GM12878 (cell line): Measurements from ENCODE around the gene CLEC4G. TPM values are rescaled to one million over a fixed set of nuclear protein-coding genes. Genes with fewer than 3 reads are reported as not detected.

ENCODE experiments used
- ATAC-seq: fragments of 200-7000 bp; cut with Tn5 transposase; 3 replicates; pipeline ENCODE4 v1.9.1; 2020; ENCODE audit warnings: mild to moderate bottlenecking, moderate library complexity
- BruUV-seq: library from RNA; stranded (reverse); fragments of 400-500 nt; replicated peaks from 2 replicates; lab custom pipeline; 2021; lab: Mats Ljungman, UMichigan
- CTCF ChIA-PET: fragments of 300-600 bp; sonication (Branson Sonifier 250); formaldehyde crosslinking; extraction: SDS; loops from one replicate; lab custom pipeline; 2021; ENCODE audit warnings: inconsistent platforms; lab: Yijun Ruan, JAX
- POLR2A ChIA-PET: fragments of 350-600 bp; formaldehyde crosslinking; extraction: SDS; loops from one replicate; lab custom pipeline; 2021; ENCODE audit warnings: inconsistent platforms; lab: Charles Lee
- RAD21 ChIA-PET: fragments of 300-600 bp; sonication (Branson Sonifier 250); formaldehyde crosslinking; loops from one replicate; lab custom pipeline; 2023; ENCODE audit warnings: antibody characterized with exemption; ENCODE audit not compliant: unreplicated experiment; lab: Charles Lee
- SMC1A ChIA-PET: fragments of 300-600 bp; sonication (Branson Sonifier 250); formaldehyde crosslinking; loops from one replicate; lab custom pipeline; 2023; ENCODE audit not compliant: unreplicated experiment, uncharacterized antibody; lab: Charles Lee
- DNase-seq: peaks from one replicate; pipeline ENCODE4 v3.0.0-alpha.2; 2011; ENCODE audit warnings: low read depth, low spot score
- FAIRE-seq: peaks from 3 replicates; lab custom pipeline; 2011; peaks lifted over from hg19 to GRCh38; lab: Jason Lieb, UNC
- H2AFZ ChIP-seq: 2 replicates; pipeline ENCODE4 v1.6.0; 2011; ENCODE audit warnings: low read depth, low read length, control low read depth; ENCODE audit not compliant: control insufficient read depth
- H3K27ac ChIP-seq: 2 replicates; pipeline ENCODE4 v1.5.1; 2011; ENCODE audit warnings: control low read depth; ENCODE audit not compliant: control insufficient read depth, insufficient read depth
- H3K27me3 ChIP-seq, 2 experiments: replicated peaks in 1 of 2; 2 replicates each; pipeline versions ENCODE4 v1.6.0 to v1.6.1; 2011; ENCODE audit warnings: low read length in 1 of 2; ENCODE audit not compliant: control insufficient read depth in 2 of 2, insufficient read depth in 2 of 2
- H3K36me3 ChIP-seq, 2 experiments: 2 replicates each; pipeline ENCODE4 v1.5.1; 2011; ENCODE audit warnings: low read length in 1 of 2; ENCODE audit not compliant: control insufficient read depth in 2 of 2, insufficient read depth in 2 of 2
- H3K4me1 ChIP-seq: 2 replicates; pipeline ENCODE4 v1.6.1; 2011; ENCODE audit warnings: mild to moderate bottlenecking, low read length, moderate library complexity, mixed read lengths; ENCODE audit not compliant: control insufficient read depth, insufficient read depth
- H3K4me2 ChIP-seq: 2 replicates; pipeline ENCODE4 v1.6.0; 2011; ENCODE audit warnings: control low read depth; ENCODE audit not compliant: control insufficient read depth, insufficient read depth
- H3K4me3 ChIP-seq: fragments of 200-600 bp; sonication (generic); 2 replicates; pipeline ENCODE4 v1.5.1; 2016
- H3K79me2 ChIP-seq: 2 replicates; pipeline ENCODE4 v1.6.0; 2011; ENCODE audit warnings: low read length; ENCODE audit not compliant: control insufficient read depth, insufficient read depth
- H3K9ac ChIP-seq: 2 replicates; pipeline ENCODE4 v1.8.0; 2011; ENCODE audit warnings: low read length, control low read depth, mixed read lengths; ENCODE audit not compliant: control insufficient read depth, insufficient read depth
- H3K9me3 ChIP-seq: replicated peaks from 3 replicates; pipeline ENCODE4 v1.5.1; 2011; ENCODE audit warnings: mild to moderate bottlenecking, low read length; ENCODE audit not compliant: control insufficient read depth, insufficient read depth
- H4K20me1 ChIP-seq: 2 replicates; pipeline ENCODE4 v1.6.0; 2011; ENCODE audit not compliant: control insufficient read depth, insufficient read depth
- ATF7 ChIP-seq: fragments of 450-650 bp; IDR thresholded peaks from 2 replicates; pipeline ENCODE4 v1.6.1; 2016; ENCODE audit warnings: low read depth, mild to moderate bottlenecking
- BCL3 ChIP-seq: IDR thresholded peaks from 2 replicates; pipeline ENCODE4 v1.6.1; 2011; ENCODE audit warnings: borderline replicate concordance, low read depth, mild to moderate bottlenecking, moderate library complexity, low read length; ENCODE audit not compliant: insufficient read depth, poor library complexity, severe bottlenecking
- CEBPZ ChIP-seq: fragments of 150-350 bp; IDR thresholded peaks from 2 replicates; pipeline ENCODE4 v1.6.1; 2016; ENCODE audit warnings: low read depth, low read length
- HDAC2 ChIP-seq: fragments of 200-600 bp; sonication (generic); IDR thresholded peaks from 2 replicates; pipeline ENCODE4 v1.6.1; 2017
- HDGF ChIP-seq: fragments of 450-650 bp; IDR thresholded peaks from 2 replicates; pipeline ENCODE4 v1.6.1; 2016; ENCODE audit warnings: antibody characterized with exemption
- NBN ChIP-seq: fragments of 450-650 bp; IDR thresholded peaks from 2 replicates; pipeline ENCODE4 v1.6.1; 2016
- PAX5 ChIP-seq: IDR thresholded peaks from 2 replicates; pipeline ENCODE4 v1.6.1; 2011; ENCODE audit warnings: low read depth, low read length, borderline replicate concordance
- POLR2A ChIP-seq: IDR thresholded peaks from 2 replicates; pipeline ENCODE4 v1.6.1; 2011; ENCODE audit warnings: low read depth, mild to moderate bottlenecking, low read length
- POLR2AphosphoS5 ChIP-seq: IDR thresholded peaks from 2 replicates; pipeline ENCODE4 v1.6.1; 2011; ENCODE audit warnings: mild to moderate bottlenecking, low read length, inconsistent platforms
- SREBF2 ChIP-seq: IDR thresholded peaks from 2 replicates; pipeline ENCODE4 v1.6.1; 2012; ENCODE audit warnings: mild to moderate bottlenecking, low read length
- SUZ12 ChIP-seq: fragments of 200-600 bp; sonication (generic); IDR thresholded peaks from one replicate; pipeline ENCODE4 v1.6.1; 2018; ENCODE audit warnings: antibody characterized with exemption, mild to moderate bottlenecking; ENCODE audit not compliant: unreplicated experiment
- YY1 ChIP-seq: IDR thresholded peaks from 2 replicates; pipeline ENCODE4 v1.6.1; 2011; ENCODE audit warnings: low read depth, mild to moderate bottlenecking, low read length
- WGBS: methylation state at CpG from one replicate; pipeline ENCODE4 v1.1.6; 2016; ENCODE audit warnings: low lambda C conversion rate; ENCODE audit not compliant: insufficient replicate concordance, insufficient coverage; ENCODE audit errors: missing lambda C conversion rate; 5-methylcytosine and 5-hydroxymethylcytosine counted together
- in situ Hi-C: fragments of 300-500 bp; cut with MboI; formaldehyde crosslinking; loops from 9 replicates; pipeline ENCODE4 v1.14.3; 2018; ENCODE audit warnings: mixed read lengths
- intact Hi-C: fragments of 100-400 bp; cut with micrococcal nuclease; formaldehyde crosslinking; loops from one replicate; pipeline ENCODE4 v1.14.2; 2022; ENCODE audit not compliant: unreplicated experiment
- polyA plus RNA-seq, 11 experiments: library from polyadenylated mRNA; depleted of rRNA in 4 of 11; unstranded in 6 of 11; stranded (reverse) in 5 of 11; fragments of >200 nt; fragmentation: Nextera tagmentation in 4 of 11; fragmentation: Illumina TruSeq in 1 of 11; extraction: Ambion mirVana in 4 of 11; extraction: Trizol in 1 of 11; gene quantifications; 1 replicate in 1 of 11; 2 replicates in 10 of 11; pipeline versions ENCODE4 v1.2.1 to v1.2.3, GENCODE V29; 2011 to 2016; ENCODE audit warnings: inconsistent platforms in 2 of 11, missing spikeins in 2 of 11, low read depth in 1 of 11
- total RNA-seq, 4 experiments: library from RNA; depleted of rRNA in 3 of 4; stranded (reverse); fragments of >200 nt in 3 of 4; fragmentation: Illumina TruSeq in 1 of 4; extraction: Trizol in 1 of 4; gene quantifications; 2 replicates each; pipeline versions ENCODE4 v1.2.1 to v1.2.3, GENCODE V29; 2013 to 2021

The CLEC4G gene
- total and polyA plus RNA-seq, 10 of the 15 experiments (the other 5 are each of a cell fraction or from before 2014, with no cell fraction given) = 0.04 TPM; not detected in 9

- no peak overlapping the region for H3K4me3 ChIP-seq
- DNase-seq (no peak), ATAC-seq (no peak), FAIRE-seq (no peak)
- ChIA-PET POLR2A (interaction anchor here (0.6 kb wide), 1 partner anchor 10 kb away, joined by 5 read pairs; no protein-coding TSS in a partner anchor), CTCF (no interaction called here), SMC1A (interaction anchor here (1.1 to 2.0 kb wide), 3 partner anchors 11 to 30 kb away, joined by 3 to 4 read pairs (median 3); partner anchors contain the start of gene TRAPPC5), RAD21 (no interaction called here)
- H3K79me2 ChIP-seq = no peaks in the 10 kb centered on the region
- peaks cover 50% of the 10 kb centered on the region for H3K4me1 ChIP-seq
- TF ChIP-seq CEBPZ (no peak), SUZ12 (no peak), NBN (0 out of 2 replicates have a peak, but pooled peaks have one; percentile 47), YY1 (no peak), ATF7 (no peak), SREBF2 (no peak), HDAC2 (no peak), PAX5 (0 out of 2 replicates have a peak, but pooled peaks have one; percentile 27), POLR2AphosphoS5 (no peak), POLR2A (no peak), HDGF (0 out of 2 replicates have a peak, but pooled peaks have one; percentile 64), BCL3 (no peak)
- H3K27ac ChIP-seq = no peak overlapping the region
- peaks cover 2% of the 10 kb centered on the region; the same call in 2 of the 3 replicates for H3K9me3 ChIP-seq
- intact Hi-C loops = no loop called here
- no peak overlapping the region for H3K9ac ChIP-seq
- 82% methylated on average over 5 of the region's 5 CpGs for WGBS
- no peak overlapping the region for H2AFZ ChIP-seq
- in situ Hi-C loops = no loop called here
- no peaks in the 10 kb centered on the region for H3K36me3 ChIP-seq
- H4K20me1 ChIP-seq = no peaks in the 10 kb centered on the region
- H3K27me3 ChIP-seq = no peaks in the 10 kb centered on the region
- no peak overlapping the region for H3K4me2 ChIP-seq
- BruUV-seq = no TSS peak
Measured at GRCh38 chr19:7710616-7711015, 21.3 kb downstream of the CLEC4G start.
